Activated effector memory CD4-positive, alpha-beta T cell treated with Interleukin-2 at 50 U/mL for 16 hours (primary cell): ENCODE results near the gene GOT2.
"Not testable (repeated sequence)": the region's sequence is repeated elsewhere in the genome, so short reads cannot be mapped to it uniquely, and the experiment has no call there.

Experiments
- DNase-seq: peaks from one replicate; pipeline ENCODE4 v3.0.0-alpha.2; 2020

GOT2 gene

DNA sequence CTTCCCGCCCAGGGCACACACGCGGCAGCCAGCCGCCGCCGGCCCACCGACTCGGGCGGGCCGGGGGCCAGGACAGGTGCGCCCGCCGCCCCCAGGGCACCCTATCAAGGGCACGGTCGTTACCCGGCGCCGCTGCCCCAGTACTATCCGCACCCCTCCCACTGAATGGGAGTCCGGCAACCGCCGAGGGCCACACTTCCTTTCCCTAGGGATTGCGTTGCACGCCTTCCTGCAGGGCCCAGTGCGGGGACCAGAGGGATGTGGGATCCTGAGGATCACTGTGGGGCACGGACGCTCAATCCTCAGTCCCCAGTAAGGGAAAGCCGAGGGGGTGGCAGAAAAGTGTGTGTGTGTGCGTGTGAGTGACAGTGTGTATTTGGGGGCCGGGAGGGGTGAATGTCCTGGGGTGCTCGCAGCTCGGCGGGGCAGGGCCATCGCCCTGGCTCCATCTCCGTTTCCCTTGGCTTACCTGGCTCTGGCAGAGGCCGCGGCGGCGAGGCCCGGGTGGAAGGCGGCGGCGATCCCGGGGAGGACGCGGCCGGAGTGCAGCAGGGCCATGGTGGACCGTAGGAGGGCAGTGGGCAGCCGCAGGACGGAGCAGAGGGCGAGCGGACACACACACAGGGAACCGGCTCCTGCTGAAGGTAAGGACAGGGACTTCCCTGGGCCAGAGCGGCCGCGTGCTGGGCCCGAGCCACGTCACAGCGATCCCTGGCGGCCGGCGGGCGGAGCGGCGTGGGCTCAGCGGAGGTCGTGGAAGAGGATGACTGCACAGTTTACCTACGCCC, at the start of gene GOT2:
GOT2 (minus strand) TSS at position 646 of the 788 bp plus-strand sequence; CDS start at position 558, 88 bp downstream.
- DNase-seq: peak; percentile 74

DNA sequence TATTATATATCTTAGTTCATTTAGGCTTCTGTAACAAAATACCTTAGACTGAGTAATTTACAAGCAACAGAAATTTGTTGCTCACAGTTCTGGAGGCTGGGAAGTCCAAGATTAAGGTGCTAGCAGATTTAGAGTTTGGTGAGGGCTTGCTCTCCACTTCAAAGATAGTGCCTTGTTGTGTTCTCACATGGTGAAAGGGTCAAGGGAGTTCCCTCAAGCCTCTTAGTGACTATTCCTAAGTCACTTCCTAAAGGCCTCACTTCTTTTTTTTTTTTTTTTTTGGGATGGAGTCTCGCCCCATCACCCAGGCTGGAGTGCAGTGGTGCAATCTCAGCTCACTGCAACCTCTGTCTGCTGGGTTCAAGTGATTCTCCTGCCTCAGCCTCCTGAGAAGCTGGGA, 45.2 kb upstream of the GOT2 start:
- DNase-seq: not testable (repeated sequence)

DNA sequence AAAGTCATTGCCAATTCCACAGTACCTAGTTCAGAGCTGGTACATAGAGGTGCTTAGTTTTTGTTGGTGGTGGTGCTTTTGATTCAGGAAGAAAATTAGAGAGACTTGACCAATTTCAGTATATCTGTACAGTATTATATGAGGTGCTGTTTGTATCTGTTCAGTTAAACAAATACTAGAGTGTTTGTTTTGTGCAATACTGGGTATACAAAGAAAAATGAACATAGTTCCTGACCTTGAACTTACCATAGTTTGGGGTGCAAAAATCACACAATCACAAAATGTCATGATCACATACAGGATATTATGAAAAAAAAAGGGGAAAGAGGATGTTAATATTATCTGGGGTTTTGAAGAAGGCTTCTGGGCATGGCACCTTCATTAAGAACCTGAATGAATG, 39.8 kb upstream of the GOT2 start:
- DNase-seq: no peak

DNA sequence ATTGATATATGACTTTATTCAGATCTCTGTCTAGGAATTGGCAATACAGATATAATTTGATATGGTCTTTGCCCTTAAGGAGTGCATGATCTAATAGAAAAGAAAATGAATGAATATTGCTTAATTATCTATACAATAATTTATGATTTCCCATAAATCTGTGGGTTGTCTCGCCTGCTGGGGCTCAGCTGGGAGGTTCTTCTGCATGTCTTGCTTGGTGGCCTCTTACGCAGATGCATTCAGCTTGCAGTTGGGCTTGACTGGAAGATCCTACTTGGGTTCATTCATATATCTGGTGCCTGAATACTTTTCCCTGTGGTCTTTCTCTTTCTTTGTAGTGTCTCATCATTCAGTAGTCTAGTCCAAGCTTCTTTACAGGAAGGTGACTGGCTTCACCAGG, 34.0 kb upstream of the GOT2 start:
- no peak for DNase-seq

DNA sequence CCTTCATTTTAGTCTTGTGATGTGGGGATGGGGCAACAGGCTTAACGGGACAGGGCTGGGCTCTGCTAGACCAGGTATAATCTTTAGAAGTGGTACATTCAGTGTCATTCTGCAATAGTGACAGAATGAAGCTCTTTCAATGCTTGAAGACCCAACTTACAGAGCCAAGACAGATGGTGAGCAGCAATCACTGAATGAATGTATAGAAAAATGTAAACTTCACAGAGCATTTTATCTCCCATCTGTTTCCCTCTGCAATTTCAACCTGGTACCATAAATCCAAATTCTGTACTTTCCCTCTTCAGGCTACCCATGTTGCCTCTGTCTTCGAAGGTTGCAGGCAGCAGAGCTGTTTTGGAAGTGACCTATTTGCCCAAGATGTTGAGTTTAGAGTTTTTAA, 33.5 kb upstream of the GOT2 start:
- no peak for DNase-seq

DNA sequence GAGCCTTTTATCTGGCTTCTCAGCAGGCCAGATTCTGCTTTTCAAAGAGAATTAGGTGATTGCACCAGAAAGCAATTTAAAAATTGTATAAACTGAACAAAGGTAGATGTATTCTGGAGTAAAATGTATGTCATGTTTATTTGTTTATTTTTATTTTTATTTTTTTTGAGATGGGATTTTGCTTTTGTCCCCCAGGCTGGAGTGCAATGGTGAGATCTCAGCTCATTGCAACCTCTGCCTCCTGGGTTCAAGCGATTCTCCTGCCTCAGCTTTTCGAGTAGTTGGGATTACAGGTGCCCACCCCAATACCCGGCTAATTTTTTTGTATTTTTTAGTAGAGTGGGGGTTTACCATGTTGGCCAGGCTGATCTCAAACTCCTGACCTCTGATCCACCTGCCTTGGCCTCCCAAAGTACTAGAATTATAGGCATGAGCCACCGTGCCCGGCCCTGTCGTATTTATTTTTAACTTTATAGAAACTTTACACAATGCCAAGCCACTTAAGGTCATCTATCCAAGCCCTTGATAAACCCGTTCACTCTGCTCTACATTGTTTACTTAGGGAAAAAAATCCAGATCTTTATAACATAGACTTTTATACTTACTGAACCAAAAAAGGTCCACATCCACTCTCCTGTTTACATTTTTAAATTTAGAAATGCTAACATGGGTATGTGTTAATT, 22.7 kb upstream of the GOT2 start:
- no peak for DNase-seq

DNA sequence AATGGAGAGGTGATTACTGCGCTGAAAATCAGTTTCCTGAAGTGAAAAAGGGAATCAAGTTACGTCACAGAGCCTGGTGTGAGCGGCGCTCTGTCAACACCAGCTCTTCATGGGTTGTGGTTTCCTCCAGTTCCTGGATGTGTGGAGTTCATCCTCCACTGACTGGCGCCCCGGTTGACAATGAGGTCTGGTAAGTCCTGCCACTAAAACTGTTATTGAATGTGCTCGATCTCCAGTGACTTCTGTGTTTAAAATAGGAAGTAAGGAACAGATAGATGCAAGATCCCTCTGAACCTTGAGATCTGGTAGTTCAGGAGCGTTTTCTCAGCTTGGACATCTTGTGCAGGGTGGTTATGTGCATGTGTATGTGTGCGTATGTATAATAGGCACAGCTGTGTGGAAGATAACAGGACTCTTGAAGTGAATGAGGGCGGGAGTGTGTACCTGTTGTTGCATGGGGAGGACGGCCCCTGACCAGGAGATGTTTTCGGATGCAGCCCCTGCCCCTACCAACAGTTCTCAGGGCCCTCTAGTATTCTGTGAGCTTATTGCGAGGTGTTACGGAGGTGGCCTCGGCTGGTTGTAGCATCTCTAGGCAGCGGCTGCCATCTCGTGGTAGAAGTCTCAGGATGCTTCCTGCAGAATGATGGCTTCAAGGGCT, 22.0 kb upstream of the GOT2 start:
- peak; percentile 60 for DNase-seq

DNA sequence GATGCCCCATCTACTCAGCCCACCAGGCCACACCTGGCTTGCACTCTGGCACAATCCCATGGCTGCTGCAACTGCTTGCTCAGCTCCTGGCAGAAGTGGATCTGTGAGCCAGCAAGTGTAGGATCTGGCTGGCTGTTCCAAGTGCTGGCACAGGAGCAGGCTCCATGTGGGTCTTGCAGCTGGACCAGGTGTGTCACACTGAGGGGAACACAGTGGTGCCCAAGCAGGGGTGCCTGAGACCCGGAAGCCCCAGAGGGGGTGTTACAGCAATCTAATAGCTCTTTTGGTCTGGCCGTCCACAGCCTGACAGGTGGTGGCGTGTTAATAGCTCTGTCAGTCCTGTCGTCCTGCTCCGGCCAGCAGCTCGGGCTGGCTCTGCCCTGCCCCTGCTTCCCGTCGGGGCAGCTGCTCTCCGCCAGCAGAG, 19.6 kb upstream of the GOT2 start:
- no peak for DNase-seq

DNA sequence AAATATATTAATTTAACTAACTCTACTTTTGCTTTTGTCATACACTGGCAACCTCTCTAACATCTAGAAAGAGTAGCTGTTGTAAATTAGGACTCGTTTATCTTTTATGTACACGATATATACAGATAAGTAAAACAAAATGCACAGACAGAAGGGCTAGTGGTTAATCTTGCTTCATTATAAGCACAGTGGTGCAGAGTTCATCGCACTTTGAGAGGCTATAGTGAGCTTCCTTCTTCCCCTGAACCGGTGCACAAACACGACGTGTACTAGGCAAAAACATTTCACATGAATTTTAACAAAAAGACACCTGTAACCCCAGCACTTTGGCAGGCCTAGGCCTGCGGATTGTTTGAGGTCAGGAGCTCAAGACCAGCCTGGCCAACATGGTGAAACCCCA, 10.4 kb upstream of the GOT2 start:
- DNase-seq: no peak

DNA sequence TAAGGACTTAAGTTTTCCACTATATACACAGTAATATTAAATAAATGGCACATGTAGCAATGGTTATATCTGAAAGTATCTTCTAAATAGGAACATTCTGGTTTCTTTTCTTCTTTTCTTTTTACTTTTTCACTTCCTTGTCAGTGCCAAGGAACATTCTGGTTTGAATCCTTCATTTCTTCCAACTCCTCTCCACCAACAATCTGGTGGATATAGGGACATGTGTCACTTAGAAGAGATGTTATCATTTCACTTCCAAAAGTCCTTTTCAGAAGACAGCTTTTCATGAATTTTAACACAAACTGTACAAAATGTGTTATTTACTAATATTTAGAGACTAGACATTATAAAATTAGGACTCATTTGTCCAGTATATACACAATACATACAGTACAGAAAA, 7.9 kb upstream of the GOT2 start:
- DNase-seq: no peak

DNA sequence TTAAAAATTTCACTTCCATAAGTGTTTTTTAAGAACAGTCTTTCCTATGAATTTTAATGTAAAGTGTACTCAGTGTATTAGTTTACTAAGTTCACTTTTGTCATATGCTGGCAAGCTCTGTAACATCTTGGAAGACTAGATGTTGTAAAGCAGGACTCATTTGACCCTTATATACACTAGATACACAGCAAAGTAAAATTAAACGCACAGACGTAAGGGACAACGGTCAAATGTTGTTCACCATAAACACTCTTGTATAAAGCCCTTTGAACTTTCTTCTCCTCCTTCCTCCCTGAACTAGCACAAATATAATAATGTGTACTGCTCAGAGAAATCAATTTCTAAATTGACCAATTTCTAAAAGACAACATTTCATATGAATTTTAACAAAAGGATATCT, 7.0 kb upstream of the GOT2 start:
- no peak for DNase-seq

DNA sequence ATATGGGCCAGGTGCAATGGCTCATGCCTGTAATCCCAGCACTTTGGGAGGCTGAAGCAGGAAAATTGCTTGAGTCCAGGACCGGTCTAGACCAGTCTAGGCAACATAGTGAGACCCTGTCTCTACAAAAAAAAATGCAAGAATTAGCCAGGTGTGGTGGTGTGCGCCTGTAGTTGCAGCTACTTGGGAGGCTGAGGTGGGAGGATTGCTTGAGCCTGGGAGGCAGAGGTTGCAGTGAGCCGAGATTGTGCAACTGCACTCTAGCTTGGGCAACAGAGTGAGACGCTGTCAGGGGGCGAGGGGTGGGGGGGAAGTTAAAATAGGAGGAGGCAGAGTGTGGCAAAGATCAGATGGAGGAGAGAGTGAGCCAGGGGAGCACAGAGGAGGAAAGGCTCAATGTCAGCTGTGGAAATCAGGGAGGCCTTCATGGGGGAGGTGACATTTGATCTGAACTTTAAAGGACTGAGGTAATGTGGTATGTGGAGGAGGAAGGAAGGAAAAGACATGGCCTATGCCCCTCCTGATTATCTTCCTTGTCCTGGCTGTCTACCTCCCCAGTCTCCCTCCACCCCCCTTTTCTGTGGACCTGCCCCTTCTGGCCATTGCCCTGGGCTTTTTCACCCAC, 4.7 kb upstream of the GOT2 start:
- no peak for DNase-seq

DNA sequence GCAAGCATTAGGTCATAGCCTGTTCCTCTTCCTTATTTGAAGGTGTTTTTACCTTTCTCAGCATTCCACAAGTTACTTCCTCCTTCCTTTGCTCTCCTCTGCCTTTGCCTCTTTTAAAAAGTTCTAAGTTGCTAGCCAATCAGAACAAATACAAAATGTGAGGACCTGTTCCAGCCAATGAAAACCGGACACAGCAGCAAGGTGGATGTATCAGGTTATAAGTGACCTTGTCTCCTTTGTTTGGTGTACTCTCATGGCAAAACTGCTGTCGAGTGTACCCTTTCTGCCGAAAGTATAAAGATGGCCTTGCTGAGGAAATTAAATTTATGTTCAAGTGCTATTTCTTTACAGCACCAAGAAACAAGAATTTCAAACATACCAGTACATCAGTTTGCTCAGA, 2.2 kb upstream of the GOT2 start:
- not testable (repeated sequence) for DNase-seq

DNA sequence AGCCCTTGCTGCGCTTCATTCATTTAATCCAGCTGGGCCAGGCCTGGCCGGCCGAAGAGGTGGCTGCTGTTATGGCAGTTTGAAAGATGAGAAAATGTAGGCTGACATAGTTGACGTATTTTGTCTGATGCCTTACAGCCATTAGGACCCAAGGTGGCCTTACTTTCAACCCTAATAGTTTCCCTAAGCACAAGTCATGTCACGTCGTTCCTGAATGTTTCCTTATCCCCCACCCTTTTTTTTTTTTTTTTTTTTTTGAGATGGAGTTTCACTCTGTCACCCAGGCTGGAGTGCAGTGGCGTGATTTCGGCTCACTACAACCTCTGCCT, 307 bp upstream of the GOT2 start:
- DNase-seq: no peak

DNA sequence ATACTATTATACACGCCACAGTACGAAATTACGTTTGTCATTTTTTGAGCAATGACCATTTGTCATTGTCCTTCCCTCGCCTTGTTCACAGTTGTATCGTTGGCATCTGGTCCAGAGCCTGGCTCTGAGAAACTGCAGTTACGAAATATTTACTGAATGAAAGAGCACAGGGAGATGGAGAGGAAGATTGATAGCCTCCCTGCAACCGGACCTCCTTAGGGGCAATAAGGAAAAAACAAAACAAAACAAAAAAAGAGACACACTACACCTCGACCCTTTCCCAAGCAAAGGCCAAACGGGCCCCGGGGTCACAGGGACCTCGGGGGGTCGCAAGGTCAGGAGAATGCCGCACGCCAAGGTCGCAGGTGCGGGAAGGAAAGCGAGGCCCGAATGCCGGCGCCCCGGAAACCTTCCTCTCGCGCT, 857 bp downstream of the GOT2 start:
- no peak for DNase-seq

DNA sequence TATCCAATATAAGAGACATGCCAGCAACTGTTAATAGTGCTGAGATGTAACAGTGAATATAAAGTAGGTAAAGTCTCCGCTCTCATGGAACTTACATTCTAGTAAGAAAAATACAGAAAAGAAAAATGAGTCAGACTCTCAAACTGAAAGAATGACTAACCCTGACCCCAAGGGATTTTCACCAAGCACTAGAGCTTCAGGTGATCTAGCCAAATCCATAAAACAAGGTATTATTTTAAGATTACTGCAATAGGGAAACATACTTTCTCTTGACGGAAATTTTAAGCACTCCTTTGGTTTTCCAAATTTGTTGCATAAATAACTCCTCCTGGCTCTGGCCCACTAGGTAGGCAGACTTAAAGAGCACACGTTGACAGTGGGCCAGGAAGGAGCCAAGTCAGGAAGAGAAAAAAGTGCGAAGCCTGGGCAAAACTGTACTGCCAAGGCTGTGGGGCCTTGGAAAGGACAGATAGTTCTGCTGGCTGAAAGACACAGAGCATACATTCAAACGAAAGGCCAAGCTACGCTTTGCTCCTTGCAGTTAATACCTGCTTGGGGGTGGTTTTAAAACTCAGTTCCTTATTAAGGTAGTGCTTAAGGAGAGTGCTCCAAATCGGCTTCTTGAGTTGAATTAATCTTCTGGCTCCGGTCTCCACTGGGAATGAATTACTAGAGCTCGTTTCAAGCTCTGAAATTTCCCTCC, 1.4 kb downstream of the GOT2 start:
- no peak for DNase-seq

DNA sequence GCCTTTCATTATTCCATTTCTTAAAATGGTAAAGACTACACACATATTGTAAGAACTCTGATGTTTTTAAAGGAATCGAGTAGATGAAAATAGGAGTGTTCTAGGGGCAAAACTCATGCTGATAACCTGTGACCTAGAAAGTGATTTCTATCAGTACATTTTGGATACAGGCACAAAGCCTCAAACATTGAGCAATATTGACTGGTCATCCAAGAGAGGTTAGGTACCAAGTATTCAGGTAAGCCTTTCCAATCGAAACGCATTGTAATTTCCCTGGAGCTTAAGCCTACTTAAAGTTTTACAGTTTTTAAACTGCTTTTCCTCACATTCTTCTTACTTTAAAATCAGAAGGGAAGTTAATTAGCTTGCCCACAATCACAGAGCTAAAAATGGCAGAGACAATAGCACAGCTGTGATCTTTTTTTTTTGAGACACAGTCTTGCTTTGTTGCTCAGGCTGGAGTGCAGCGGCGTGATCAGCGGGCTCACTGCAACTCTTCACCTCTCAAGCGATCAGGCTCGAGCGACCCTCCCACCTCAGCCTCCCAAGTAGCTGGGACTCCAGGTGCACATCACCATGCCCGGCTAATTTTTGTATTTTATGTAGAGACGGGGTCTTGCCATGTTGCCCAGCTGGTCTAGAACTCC, 3.3 kb downstream of the GOT2 start:
- DNase-seq: no peak

DNA sequence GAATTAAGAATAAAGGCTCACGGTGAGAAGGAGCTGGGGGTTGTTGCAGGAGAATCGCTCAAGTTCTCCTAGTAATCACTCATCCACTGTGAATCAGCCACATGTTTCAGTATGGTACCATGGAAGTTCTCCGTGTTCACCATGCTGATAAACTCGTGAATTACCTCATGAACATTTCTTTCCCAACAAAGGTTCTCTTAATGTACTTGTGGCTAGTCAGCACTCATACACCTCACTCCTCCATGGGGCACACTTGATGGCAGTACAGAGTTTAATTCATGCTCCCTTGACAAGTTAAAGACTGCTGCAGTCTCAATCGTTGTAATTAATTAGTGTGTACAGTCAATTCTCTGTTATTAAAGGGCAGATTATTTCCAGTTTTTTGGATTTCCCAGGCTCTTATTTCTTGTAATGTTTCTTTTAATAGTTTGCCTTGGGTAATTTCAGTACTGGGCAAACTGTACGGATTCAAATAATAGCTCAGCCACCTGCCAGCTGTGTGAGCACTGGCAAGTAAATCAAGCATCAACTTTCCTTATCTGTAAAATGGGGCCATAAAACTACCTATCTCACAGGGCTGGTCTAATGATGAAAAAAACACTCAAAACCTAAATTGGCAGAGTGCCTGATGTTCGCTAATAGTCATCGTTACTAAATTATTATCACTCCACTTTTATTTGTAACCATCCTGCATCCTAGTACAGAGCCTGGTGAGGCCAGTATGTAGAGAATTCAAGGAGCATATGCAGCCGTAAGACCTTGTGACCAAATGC, 6.1 kb downstream of the GOT2 start:
- DNase-seq: no peak

DNA sequence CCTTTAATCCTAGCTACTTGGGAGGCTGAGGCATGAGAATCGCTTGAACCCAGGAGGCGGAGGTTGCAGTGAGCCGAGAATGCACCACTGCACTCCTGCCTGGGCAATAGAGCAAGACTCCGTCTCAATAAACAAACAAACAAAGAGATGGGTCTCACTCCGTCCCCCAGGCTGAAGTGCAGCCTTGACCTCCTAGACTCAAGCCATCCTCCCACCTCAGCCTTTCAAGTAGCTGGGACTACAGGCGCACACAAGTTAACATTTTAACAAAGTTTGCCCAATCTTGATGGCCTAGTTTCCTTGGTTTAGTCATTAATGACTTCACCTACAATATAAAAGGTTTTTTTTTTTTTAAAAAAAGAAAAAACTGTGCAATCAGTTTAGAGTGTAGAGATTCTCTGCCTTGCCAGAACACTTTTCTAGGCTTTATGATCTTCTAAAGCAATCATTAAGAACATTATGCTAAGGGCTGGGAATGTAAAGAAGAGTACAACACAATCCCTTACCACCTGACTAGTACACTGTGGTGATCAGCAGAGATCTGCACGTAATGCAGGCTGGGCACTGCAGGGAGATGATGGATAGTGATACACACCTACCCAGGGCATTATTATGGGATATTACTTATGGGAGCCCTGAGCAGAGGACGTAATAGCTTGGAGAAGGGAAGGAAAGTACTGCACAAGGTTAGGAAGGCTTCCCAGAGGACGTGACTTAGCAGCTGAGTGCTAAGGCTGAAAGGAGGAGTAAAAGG, 6.9 kb downstream of the GOT2 start:
- no peak for DNase-seq

DNA sequence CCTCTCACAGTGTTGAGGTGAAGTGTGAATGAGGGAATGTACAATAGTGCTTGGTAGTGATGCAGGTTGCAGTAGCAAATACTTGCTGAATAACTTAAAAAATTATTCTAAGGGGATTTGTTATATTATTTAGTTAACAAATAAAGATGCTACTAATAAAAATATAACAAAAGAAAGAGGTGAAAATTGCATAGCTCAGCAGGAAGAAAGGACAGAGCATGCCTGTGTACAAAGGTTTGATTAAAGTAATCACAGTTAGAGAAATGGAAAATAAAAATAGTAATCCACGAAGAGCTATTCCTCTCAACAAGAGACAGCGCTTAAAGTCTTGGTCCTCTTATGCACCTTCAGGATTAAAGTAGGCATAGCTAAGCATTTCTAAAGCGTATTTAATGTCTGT, 11.0 kb downstream of the GOT2 start:
- no peak for DNase-seq

DNA sequence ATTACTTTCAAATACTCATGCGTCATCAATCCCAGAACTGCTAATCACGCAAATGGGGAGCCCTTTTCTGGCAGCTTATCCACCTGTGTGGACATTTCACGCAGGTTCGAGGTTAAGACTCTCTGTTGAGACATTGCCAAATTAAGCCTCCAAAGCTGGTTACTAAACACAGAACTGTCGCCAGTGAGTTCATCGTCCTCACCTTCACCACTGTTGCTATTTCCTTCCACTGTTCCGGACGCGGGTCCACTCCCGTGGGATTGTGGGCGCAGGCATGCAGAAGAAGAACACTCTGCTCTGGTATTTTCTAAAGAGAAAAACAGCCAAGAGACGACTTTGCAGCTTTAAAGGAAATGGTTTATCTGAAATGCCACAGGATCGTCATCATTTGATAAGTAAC, 16.1 kb downstream of the GOT2 start:
- DNase-seq: no peak
